Neural cell (in vitro differentiated cells): ENCODE measurements around the gene EIF3K.
A peak's percentile ranks its signal among the peaks of the same experiment; 100 is the strongest.

Experiments
- EP300 ChIP-seq: fragments of 450-650 bp; conservative IDR thresholded peaks from 2 replicates; pipeline ENCODE4 v1.6.1; 2014; ENCODE audit warnings: antibody characterized with exemption, mild to moderate bottlenecking, moderate library complexity; ENCODE audit not compliant: poor library complexity, severe bottlenecking
- EZH2 ChIP-seq: fragments of 200-600, 300-800 bp; shearing (Covaris generic), sonication (generic); IDR thresholded peaks from 2 replicates; pipeline ENCODE4 v1.6.1; 2014; ENCODE audit warnings: antibody characterized with exemption, low read length, borderline replicate concordance, mild to moderate bottlenecking; ENCODE audit not compliant: insufficient read depth, poor library complexity, severe bottlenecking
- MXI1 ChIP-seq: fragments of 450-650 bp; conservative IDR thresholded peaks from 2 replicates; pipeline ENCODE4 v1.6.1; 2014; ENCODE audit warnings: antibody characterized with exemption, mild to moderate bottlenecking; ENCODE audit not compliant: poor library complexity, severe bottlenecking
- POLR2AphosphoS5 ChIP-seq: IDR thresholded peaks from 2 replicates; pipeline ENCODE4 v1.6.1; 2012
- RAD21 ChIP-seq: fragments of 450-650 bp; conservative IDR thresholded peaks from 2 replicates; pipeline ENCODE4 v1.6.1; 2014; ENCODE audit warnings: antibody characterized with exemption, mild to moderate bottlenecking, moderate library complexity
- SMC3 ChIP-seq: fragments of 450-650 bp; conservative IDR thresholded peaks from 2 replicates; pipeline ENCODE4 v1.6.1; 2014; ENCODE audit warnings: antibody characterized with exemption, mild to moderate bottlenecking, moderate library complexity; ENCODE audit not compliant: poor library complexity
- TAF1 ChIP-seq: IDR thresholded peaks from 2 replicates; pipeline ENCODE4 v1.6.1; 2012; ENCODE audit warnings: low read depth
- TF ChIP-seq, protein P1 (sequence below): fragments of 450-650 bp; IDR thresholded peaks from 2 replicates; pipeline ENCODE4 v1.5.1; 2014; ENCODE audit warnings: antibody characterized with exemption, mild to moderate bottlenecking, moderate library complexity; ENCODE audit not compliant: poor library complexity, severe bottlenecking
- TF ChIP-seq, protein P2 (sequence below): IDR thresholded peaks from 2 replicates; pipeline ENCODE4 v1.6.1; 2012; ENCODE audit warnings: borderline replicate concordance

DNA sequence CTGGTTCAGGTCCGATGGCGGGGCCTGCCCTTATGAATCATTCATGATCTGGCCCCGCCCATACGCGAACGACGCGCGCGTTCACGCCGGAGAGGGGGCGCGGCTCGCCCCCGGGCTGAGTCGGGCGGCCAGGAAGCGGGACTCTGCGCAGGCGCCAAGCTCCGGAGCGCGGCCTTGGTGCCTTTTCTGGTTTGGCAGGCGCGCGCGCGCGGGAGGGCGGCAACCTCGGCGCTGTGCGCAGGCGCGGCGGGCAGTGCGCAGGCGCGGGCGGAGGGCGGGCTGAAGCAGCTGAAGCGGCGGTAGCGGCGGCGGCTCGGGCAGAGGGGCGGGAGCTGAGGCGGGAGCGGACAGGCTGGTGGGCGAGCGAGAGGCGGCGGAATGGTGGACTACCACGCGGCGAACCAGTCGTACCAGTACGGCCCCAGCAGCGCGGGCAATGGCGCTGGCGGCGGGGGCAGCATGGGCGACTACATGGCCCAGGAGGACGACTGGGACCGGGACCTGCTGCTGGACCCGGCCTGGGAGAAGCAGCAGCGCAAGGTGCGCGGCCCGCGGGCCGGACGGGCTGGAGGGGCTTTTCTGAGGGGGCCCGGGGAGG, 28.5 kb downstream of the EIF3K start, which contains the start of gene ACTN4:
- no peak for TF ChIP-seq EZH2
- TF ChIP-seq, protein P1, sequence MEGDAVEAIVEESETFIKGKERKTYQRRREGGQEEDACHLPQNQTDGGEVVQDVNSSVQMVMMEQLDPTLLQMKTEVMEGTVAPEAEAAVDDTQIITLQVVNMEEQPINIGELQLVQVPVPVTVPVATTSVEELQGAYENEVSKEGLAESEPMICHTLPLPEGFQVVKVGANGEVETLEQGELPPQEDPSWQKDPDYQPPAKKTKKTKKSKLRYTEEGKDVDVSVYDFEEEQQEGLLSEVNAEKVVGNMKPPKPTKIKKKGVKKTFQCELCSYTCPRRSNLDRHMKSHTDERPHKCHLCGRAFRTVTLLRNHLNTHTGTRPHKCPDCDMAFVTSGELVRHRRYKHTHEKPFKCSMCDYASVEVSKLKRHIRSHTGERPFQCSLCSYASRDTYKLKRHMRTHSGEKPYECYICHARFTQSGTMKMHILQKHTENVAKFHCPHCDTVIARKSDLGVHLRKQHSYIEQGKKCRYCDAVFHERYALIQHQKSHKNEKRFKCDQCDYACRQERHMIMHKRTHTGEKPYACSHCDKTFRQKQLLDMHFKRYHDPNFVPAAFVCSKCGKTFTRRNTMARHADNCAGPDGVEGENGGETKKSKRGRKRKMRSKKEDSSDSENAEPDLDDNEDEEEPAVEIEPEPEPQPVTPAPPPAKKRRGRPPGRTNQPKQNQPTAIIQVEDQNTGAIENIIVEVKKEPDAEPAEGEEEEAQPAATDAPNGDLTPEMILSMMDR = no peak
- TF ChIP-seq, protein P2, sequence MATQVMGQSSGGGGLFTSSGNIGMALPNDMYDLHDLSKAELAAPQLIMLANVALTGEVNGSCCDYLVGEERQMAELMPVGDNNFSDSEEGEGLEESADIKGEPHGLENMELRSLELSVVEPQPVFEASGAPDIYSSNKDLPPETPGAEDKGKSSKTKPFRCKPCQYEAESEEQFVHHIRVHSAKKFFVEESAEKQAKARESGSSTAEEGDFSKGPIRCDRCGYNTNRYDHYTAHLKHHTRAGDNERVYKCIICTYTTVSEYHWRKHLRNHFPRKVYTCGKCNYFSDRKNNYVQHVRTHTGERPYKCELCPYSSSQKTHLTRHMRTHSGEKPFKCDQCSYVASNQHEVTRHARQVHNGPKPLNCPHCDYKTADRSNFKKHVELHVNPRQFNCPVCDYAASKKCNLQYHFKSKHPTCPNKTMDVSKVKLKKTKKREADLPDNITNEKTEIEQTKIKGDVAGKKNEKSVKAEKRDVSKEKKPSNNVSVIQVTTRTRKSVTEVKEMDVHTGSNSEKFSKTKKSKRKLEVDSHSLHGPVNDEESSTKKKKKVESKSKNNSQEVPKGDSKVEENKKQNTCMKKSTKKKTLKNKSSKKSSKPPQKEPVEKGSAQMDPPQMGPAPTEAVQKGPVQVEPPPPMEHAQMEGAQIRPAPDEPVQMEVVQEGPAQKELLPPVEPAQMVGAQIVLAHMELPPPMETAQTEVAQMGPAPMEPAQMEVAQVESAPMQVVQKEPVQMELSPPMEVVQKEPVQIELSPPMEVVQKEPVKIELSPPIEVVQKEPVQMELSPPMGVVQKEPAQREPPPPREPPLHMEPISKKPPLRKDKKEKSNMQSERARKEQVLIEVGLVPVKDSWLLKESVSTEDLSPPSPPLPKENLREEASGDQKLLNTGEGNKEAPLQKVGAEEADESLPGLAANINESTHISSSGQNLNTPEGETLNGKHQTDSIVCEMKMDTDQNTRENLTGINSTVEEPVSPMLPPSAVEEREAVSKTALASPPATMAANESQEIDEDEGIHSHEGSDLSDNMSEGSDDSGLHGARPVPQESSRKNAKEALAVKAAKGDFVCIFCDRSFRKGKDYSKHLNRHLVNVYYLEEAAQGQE = peak; percentile 0
- peak; percentile 97 for TF ChIP-seq POLR2AphosphoS5
- TF ChIP-seq TAF1 = peak; percentile 81
- TF ChIP-seq SMC3 = peak; percentile 36
- TF ChIP-seq RAD21 = peak; percentile 41
- TF ChIP-seq EP300 = peak; percentile 30
- TF ChIP-seq MXI1 = peak; percentile 90
